Hypothalamus (tissue), 51 donors: ENCODE data around the gene KRTAP12-1.
A peak's percentile ranks its signal among the peaks of the same experiment; 100 is the strongest.
"Not testable (repeated sequence)": the region's sequence is repeated elsewhere in the genome, so short reads cannot be mapped to it uniquely, and the experiment has no call there.

Experiments
- DNase-seq, 51 donors: peaks; one replicate each; lab custom pipeline; 2025; lab: John Stamatoyannopoulos, UW

Gene KRTAP12-1

GRCh38 chr21:44648557-44649311 is 33.2 kb downstream of the KRTAP12-1 start:
- DNase-seq, result no peak

- DNase-seq, result no peak
Measured at GRCh38 chr21:44647222-44647552, 34.8 kb downstream of the KRTAP12-1 start.

- not testable (repeated sequence) for DNase-seq
Measured at GRCh38 chr21:44646366-44647221, 35.4 kb downstream of the KRTAP12-1 start, which contains the start of gene KRTAP10-11. KRTAP10-11 (plus strand) TSS chr21:44646414; CDS start chr21:44646459, 45 bp downstream.

- DNase-seq, result no peak
Measured at GRCh38 chr21:44644878-44645277, 37.1 kb downstream of the KRTAP12-1 start.

GRCh38 chr21:44643741-44644310 is 38.1 kb downstream of the KRTAP12-1 start:
- no peak for DNase-seq

DNA sequence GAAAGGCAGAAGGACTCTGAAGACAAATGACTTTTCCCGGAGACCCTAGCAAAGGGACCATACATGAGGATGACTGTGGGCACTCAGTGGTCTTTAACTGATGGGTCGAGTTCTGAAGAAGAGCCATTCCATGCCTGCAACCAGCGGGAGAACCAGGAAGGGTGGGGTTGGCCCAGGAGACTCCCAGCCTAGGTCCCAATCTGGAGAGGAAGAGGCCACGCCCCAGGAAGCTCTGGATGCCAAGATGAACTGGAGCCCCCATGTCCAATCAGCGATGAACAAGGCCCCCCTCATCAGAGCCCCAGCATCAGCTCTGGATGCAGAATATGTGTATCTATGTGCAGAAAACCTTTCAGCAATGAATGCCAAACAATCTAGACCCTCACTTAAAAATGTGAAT is 41.2 kb downstream of the KRTAP12-1 start:
- DNase-seq, result no peak

DNA sequence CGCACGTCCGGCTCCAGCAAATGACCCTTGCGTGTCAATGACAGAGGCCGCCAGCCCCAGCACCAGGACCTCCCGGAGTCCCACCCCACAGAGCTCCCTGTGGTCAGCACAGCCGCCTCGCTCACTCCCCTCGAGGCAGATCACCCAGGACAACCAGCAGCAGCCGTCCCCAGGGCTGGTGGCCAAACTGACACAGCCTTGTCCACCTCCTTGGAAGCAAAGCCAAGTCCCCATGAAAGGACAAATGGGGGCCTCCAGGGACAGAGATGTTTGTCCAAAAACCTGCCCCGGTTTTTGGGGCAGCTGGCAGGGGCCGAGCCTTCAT is 42.7 kb downstream of the KRTAP12-1 start:
- no peak for DNase-seq

GRCh38 chr21:44638506-44639330 is 43.2 kb downstream of the KRTAP12-1 start:
- DNase-seq, result not testable (repeated sequence)

GRCh38 chr21:44637851-44638348 is 44.1 kb downstream of the KRTAP12-1 start:
- not testable (repeated sequence) for DNase-seq

GRCh38 chr21:44637018-44637850 is 44.7 kb downstream of the KRTAP12-1 start, which contains the start of gene KRTAP10-10:
KRTAP10-10 (plus strand) TSS chr21:44637356; CDS start chr21:44637418, 62 bp downstream.
- peak in 1 of 51 donors; percentile 34 for DNase-seq

- no peak for DNase-seq
Measured at GRCh38 chr21:44636209-44637017, 45.5 kb downstream of the KRTAP12-1 start.

DNA sequence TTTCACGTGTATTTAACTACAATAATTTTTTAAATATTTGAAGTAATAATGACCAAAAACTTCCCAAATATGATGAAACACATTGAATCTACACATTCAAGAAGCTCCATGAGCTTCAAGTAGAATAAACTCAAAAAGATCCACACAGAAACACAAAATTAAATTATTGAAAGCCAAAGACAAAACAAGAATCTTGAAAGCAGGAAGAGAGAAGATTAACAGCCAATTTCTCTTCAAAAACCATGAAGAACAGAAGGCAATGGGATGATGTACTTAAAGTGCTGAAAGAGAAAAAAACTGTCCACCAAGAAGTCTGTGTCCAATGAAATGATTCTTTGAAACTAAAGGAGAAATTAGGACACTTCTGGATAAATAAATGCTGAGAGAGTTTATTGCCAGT is 49.9 kb downstream of the KRTAP12-1 start:
- no peak for DNase-seq
